Measurements from ENCODE around the gene NINJ2.

NINJ2 gene

DNA sequence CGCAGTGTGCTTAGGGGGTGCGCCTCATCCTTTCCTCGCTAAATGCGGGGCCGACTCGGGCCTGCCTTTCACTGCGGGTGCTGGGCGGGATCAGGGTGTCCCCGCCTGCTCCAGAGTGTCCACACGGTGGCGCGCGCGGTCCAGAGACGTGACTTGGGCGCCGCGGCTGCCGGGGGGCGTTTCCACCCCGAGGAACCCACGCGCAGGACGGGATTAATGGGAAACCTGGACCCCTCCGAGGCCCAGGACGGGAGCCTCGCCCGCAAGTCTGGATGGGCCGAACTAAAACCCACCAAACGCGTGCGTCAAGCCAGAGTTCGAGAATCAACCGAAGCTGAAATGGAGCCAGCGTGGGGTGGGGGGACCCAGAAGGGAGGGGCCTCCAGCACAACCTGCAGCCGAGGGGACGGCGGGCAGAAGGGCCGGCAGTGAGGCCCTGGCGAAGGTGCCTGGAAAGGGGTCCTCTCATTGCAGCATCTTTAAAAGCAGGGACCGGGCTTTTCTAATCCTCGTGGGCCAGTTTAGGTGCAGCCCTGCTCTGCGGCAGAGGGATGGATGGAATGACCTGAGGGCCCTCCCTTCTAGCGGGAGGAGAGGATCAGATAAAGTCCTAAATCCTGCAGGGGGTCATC is 93.3 kb downstream of the NINJ2 start:
- DNase-seq (ENCODE audit: low spot score): peak; percentile 79

DNA sequence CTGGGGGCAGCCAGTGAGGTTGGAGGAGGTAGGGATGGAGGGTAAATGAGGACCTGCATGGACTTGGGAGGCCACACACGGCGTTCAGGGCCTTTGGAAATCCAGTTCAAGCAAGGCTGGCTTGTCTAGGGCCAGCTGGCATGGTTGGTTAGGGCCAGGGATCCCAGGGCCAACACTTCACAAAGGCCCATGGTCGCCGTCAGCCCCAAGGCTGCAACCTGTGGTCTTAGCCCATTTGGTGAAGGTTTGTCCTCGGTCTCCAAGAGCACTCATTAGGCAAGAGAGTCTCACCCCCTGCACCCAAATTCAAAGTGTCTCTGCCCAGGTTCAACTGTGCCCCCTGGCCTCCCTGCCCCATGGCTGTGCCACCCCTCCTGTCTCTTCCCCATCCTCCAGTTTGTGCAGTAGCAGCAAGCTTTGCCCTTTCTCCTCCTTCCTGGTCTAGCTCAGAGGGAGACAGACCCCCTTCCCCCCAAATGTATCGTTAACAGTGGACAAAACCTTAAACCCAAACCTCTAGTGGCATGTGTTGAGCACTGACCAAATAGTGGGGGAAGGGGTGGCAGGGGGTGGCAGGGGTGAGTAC is 94.1 kb downstream of the NINJ2 start:
- no peak for DNase-seq (ENCODE audit: low spot score)

DNA sequence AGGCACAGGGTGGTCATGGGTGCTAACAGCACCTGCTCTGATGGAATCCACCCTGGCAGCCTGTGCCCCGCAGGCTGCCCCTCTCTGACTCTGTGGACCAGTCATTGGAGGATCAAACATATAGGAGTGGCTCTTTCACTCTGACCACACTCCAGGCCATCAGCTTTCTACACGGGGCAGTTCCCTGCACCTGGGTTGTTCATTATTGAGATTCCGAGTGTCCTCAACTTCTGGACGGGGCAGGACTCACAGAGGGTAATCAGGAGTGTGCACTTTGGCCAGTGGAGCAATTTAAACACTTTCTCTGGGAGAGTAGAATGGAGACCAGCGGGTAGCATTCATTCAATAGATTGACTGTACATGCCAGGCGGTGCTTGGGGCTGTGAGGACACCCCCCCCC is 94.8 kb downstream of the NINJ2 start:
- no peak for DNase-seq (ENCODE audit: low spot score)

DNA sequence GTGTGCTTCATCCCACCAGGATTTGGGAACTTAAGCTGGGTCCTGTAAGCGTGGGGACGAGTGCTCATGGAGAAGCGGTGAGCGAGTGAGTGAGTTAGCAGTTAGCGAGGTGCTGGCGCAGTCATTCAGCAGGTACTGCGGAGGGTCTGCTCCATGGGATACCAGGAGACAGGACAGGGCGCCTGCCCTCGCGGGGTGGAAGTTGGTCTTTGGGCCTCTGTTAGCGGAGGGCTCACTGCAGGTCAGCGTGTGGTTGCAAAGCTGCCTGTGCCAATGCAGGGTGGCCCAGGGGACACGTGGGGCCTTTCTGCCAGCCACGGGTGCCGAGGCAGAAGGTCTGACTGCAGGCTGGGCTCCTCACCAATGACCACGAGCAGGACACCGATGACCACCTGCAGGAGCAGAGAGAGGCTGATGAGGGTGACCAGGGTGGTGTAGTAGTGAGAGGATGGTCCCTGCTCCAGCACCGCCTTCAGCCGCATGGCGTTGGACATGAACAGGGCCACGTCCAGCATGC is 97.6 kb downstream of the NINJ2 start:
- no peak for DNase-seq (ENCODE audit: low spot score)

DNA sequence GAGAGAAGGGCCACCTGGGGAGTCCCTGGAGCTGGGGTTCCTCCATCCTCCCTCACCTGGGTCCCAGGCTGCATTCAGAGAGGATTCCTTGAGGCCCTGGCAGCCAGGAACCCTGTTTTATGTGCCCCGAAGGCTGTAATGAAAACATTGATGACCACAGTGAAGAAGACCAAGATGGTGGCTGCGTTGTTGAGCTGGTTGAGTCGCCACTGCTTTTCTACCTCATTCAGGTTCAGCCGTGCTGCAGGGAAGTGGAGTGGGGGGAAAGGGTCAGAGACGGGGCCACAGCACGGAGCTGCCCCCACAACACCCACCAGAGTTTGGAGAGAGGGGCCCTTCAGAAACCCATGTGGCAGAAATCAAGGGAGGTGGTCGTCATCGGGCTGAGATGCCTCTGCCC is 98.1 kb downstream of the NINJ2 start:
- no peak for DNase-seq (ENCODE audit: low spot score)

DNA sequence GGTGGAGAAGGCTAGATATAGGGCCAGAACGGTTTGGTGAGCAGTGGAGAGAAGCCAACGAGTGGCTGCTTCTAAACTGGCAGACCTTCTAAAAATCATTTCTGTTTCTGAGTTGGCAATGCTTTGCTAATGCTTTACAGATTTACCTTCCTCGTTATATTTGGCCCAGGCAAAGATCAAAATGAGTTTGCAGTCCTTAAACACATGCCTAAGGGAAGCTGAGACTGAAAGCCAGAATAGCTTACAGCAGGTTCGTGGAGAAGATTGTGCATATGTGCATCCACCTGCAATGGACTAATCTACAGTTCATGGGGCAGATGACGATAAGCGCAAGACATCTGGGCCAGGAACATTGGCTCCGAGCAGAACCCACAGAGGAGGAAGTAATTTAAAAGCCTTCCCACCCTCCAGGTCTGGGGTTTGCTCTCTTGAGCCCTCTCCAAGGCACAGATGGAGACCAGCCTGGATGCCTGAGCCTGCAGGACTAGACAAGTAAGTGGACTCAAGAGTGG is 99.4 kb downstream of the NINJ2 start:
- DNase-seq (ENCODE audit: low spot score): no peak

DNA sequence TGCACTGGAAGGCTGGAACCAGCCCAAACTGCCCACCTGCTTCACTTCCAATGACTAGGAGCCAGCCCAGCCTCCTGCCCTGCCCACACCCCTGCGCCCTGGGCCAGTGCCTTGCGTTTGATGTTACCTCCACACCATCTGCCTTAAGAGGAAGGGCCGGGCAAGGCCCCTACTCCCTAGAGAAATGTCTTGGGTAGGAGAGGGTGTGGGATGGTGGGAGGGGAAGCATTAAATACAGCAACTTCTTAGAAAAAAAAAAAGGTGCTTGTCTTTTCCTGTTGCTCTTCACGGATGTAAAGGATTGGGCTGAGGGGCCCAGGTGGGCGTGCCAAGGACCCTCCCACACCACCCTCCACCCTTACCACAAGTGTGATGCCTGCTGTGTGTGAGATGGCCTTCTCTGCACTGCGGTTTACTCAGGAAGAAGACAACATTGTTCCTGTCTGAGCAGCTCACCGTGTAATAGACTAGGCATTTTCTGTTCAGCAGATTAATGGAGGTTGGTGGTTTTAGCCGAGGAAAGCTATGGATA is 99.9 kb downstream of the NINJ2 start:
- no peak for DNase-seq (ENCODE audit: low spot score)

DNA sequence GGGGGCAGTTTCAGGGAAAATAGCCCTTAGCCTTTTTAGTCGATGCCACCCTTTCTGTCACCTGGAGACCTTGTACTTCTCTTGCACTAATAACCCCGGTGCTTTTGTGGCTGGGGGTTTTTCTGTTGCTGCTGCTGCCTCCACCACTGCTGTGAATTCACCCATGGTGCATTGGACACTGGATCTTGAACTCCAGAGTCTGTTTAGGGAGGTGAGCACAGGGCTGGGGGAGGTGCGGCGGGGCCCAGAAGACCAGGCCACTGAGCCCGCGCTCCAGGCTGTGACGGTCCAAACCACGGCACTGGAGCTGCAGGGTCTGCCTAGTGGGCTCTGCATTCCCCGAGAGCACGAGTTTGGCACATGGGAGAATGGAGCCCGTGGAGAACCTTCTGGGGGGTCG is 100.6 kb downstream of the NINJ2 start:
- no peak for DNase-seq (ENCODE audit: low spot score)

DNA sequence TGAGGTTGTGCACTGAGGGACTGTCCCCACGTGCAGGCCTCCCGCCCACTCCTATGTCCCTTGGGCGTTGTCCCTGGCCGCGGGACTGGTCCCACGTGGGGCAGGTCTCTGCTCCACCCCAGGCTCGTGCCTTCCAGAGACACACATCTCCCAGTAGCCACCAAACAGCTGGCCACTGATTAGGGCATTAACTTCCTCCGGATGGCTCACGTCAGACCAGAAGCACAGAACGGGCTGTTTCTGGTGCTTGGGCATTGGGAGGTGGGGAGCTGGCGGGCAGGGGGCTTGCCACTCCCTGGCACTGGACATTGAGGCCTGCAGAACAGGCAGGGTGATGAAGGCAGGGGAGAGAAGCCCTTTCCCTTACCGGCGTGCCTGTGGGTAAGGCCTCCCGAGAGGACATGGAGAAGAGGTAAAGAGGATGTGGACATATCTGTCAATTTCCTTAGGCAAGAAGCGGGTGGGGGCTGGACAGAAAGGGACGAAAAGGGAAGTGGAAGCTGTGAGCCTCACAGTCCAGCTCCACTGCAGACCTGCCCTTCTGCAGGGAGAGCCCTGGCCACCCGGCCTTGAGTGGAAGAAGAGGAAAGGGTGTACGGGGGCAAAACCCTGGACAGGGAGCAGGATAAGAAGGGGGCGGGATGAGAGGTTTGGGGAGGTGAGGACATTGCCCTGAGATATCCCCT is 101.2 kb downstream of the NINJ2 start:
- no peak for DNase-seq (ENCODE audit: low spot score)

DNA sequence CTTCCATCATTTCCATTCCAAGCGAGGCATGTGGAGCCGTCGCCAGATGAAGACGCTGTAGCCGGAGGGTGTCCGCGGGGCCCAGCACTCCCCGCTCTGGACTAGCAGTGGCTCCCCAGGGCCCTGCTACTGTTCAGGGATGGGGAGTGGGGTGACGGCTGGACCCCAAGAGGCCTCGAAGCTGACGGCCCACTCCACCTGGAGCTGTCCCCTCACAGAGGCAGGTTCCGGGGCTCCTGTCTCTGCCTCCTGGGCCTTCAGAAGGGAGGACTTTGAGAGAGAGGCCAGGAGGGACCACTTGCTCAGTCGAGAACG is 101.9 kb downstream of the NINJ2 start:
- no peak for DNase-seq (ENCODE audit: low spot score)

DNA sequence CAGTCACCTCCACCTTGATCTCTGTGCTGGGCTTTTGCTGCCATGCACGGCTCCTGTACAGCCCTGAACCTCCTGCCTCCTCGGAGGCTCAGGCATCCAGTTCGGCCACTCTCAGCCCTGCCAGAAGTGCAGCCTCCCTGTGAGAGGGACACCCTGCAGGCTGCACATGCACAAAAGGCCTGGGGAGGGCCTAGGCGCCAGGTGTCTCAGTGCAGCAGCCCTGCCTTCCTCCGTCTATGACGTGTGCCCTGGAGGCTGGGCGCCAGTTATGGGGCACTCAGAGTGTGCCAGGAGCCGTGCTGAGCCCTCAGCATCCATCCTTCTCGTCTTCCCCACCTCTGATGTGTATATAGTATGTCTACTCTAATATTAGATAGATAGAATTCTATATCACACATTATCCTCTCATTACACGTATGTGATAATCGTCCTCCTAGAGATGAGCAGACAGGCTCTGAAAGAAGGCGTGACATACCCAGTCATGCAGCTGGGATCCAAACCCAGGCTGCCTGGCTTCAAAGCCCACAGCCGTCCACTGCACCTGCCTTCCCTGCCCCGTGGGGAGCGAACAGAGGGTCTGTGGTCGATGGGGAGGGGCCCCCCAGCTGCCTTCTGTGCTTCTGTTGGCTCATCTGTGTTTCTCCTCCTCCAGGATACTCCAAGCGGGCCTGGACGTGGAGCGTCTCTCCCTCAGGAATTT is 102.4 kb downstream of the NINJ2 start:
- no peak for DNase-seq (ENCODE audit: low spot score)

DNA sequence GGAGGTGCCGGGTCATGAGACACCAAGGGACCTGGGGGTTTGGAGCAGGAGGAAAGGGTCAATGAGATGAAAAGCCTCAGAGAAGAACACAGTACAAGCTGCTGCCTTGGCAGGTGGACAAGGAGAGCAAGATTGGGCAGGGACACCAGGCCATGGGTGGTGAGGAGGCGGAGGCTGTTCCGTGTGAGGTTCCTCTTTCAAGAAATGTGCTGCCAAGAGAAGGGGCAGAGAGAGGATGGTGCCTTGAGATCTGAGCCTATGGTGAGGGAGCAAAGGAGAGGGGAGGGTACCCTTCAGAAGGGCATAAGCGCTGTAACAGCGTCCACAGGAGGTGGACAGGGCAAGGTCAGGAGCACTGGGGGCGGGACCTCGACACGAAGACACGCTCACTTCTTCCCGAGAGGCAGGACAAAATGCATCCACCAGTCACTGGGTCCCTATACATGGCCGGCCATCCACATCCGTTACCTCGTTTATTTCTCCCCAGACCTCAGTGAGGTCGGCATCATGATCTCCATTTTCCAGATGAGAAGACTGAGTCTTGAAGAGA is 103.3 kb downstream of the NINJ2 start:
- no peak for DNase-seq (ENCODE audit: low spot score)

DNA sequence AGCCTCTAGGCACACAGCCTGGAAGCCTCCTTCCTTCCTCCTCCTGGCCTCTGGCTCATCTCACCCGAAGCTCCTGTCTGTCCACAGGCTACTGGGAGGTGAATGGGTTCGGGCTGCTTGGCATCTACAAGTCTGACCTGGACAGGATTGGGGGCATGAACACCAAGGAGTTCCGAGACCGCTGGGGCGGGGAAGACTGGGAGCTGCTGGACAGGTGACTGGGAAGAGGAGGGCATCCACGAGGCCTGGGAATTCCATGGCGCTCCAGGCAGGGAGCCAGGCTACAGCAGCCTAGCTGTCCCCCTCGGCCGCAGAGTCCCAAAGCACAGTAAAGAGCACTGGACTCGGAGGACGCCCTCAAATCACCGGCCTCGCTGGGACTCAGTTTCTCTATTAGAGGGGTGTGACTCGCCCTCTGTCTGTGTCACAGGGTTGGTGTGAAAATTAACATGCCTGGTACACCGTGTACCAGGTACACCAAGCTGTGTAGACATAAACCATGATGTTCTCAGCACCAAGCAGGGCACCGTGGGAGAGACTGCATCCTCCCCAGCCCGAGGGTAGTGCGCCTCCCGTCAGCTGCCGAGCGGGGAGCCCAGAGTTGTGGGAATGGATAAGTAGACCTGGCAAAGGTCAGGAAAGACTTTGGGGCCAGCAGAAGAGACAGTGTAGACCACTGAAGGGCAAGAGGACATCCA is 103.9 kb downstream of the NINJ2 start:
- DNase-seq (ENCODE audit: low spot score): no peak

DNA sequence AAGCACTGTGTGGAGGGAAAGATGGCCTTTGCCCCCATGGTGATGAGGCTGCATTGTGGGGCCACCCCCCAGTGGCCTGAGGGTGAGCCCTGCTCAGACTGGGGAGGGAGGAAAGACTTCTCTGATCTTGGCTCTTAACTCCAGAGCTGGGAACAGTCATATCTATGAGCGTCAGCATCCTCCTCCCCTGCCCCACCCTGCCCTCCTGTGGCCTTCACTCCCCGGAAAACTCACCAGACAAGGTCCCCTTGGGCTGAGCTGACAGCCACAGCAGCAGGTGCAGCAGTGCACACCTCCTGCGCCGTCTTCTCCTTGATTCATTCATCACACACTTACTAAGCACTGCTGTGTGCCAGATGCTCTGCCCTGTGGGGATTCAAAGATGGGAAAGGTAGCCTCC is 104.7 kb downstream of the NINJ2 start:
- DNase-seq (ENCODE audit: low spot score): no peak

DNA sequence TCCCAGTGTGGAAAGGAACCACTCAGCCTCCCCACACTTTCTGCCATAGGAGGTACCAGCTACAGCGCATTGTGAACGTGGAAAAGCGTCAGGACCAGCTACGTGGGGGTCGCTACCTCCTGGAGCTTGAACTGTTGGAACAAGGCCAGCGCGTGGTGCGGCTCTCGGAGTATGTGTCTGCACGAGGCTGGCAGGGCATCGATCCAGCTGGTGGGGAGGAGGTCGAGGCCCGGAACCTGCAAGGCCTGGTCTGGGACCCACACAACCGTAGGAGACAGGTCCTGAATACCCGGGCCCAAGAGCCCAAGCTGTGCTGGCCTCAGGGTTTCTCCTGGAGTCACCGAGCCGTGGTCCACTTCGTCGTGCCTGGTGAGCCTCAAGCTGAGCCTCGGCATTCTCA is 106.7 kb downstream of the NINJ2 start:
- no peak for DNase-seq (ENCODE audit: low spot score)

DNA sequence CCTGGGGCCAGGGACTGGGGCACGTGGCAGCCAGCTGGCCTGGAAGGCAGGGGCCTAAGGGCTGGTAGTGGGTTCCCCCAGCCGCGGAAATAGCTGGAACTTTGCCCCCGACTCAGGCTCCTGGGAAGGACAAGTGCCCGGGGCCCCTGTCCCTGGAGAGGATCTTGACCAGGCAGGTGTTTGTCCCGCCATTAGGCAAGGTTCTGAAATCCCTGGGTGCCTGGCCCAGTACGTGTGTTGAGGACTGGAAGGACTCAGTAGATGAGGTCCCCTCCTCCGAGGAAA is 109.3 kb downstream of the NINJ2 start:
- no peak for DNase-seq (ENCODE audit: low spot score)

DNA sequence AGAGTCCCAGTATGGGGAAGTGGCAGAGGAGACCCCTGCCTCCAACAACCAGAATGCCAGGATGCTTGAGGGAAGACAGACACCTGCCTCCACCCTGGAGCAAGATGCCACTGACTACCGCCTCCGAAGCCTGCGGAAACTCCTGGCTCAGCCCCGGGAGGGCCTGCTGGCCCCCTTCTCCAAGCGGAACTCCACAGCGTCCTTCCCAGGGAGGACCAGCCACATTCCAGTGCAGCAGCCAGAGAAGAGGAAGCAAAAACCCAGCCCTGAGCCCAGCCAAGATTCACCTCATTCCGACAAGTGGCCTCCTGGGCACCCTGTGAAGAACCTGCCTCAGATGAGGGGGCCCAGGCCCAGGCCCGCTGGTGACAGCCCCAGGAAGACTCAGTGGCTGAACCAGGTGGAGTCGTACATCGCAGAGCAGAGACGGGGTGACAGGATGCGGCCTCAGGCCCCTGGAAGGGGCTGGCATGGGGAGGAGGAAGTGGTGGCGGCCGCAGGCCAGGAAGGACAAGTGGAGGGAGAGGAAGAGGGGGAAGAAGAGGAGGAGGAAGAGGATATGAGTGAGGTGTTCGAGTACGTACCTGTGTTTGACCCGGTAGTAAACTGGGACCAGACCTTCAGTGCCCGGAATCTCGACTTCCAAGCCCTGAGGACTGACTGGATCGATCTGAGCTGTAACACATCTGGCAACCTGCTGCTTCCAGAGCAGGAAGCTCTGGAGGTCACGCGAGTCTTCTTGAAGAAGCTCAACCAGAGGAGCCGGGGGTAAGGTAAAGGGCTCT is 109.8 kb downstream of the NINJ2 start:
- DNase-seq (ENCODE audit: low spot score): no peak

DNA sequence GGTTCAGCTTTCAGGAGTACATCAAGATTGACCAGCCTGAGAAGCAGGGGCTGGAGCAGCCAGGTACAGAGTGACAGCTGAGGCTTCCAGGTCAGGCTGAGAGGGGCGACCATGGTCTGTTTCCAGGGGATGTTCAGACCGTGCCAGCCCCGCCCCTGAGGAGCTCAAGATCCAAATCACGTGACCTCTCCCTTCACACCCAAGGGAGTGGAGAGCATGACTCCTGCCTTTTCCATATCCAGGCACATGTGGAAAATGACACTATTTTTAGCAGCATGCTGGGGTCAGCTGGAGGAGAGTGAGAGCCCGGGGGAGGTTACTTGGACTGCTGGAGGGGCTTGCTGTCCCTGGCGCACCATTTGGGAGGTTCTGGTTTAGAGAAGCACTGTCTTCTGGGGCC is 110.8 kb downstream of the NINJ2 start:
- no peak for DNase-seq (ENCODE audit: low spot score)

DNA sequence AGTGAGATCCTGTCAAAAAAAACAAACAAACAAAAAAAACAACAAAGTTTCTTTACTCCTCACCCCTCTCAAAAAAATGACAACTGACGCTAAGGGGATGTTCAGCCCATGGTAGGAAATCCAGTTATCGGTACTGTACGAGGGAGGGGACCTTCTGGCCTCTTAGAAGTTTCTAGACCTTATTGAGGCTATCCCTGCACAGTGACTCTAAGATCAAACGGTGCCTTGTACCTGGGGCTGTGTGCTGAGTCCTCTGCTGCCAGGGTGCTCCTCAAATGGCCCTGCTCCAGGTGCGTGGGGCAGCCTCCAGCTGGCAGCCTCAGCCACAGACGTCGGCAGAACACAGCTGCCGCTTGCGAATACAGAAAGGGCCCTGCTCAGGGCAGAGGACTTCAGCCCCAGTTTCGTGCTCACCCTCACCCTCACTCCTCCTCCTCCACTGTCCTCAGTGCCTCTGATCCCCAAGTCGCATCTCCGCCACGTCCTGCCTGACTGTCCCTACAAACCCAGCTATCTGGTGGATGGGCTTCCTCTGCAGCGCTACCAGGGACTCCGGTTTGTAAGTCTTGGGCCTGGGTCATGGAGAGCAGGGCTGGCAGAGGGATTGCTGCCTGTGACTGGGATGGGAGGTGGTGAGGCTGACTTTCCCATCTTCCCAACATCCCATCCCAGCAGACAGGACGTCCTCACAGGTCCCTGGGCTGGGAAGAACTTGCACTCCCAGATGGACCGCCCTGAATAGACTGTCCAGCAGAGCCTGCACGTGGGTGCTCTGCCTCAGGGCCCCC is 112.6 kb downstream of the NINJ2 start:
- no peak for DNase-seq (ENCODE audit: low spot score)

DNA sequence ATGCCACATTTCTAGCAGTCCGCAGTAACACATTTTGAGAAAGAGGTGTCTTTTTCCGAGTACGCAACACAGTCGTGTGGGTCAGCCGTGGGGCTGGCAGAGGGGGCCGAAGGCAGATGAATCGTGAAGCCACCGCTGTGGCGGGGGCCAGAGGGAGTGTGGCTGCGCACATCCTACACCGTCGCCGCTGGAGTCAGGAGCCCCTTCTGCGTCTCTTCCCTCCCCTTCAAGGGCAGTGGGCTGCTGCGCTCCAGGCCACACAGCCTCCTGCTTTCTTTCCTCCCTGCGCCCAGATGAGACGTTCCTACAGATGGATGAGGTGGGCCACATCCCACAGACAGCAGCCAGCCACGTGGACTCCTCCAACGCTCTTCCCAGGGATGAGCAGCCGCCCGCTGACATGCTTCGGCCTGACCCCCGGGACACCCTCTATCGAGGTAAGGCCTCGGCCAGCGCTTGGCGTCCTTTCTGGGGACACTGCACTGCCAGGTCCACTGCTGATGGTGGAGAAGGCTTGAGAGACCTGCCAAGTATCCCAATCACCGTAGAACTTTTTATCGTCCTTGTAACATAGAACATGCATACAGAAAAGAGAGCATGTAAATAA is 113.7 kb downstream of the NINJ2 start:
- no peak for DNase-seq (ENCODE audit: low spot score)
